HG03097 (cell line): ENCODE results near the gene CPT1C.
"Not testable (repeated sequence)": the region's sequence is repeated elsewhere in the genome, so short reads cannot be mapped to it uniquely, and the experiment has no call there.

Experiments
- ATAC-seq: cut with Tn5 transposase; IDR thresholded peaks from one replicate; pipeline ENCODE4 v1.9.1; 2021; ENCODE audit not compliant: unreplicated experiment, low FRiP score

CPT1C gene

GRCh38 chr19:49699364-49699763 is 8.4 kb downstream of the CPT1C start:
- ATAC-seq = no peak

DNA sequence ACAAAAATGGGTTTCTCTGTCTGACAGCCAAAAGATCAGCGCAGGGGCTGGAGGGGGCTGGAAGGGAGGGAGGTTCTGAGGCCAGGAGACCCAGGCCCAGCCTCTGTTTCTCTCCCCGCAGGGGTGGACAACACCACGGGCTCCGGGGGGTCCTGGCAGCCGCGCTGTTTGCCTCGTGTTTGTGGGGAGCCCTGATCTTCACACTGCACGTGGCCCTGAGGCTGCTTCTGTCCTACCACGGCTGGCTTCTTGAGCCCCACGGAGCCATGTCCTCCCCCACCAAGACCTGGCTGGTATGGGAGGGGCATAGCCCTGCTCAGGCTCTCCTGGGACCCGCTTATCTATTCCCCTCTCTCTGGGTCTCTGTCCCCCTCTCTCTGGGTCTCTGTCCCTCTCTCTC is 9.6 kb downstream of the CPT1C start:
- ATAC-seq = no peak

GRCh38 chr19:49701271-49701786 is 10.4 kb downstream of the CPT1C start:
- ATAC-seq = no peak

DNA sequence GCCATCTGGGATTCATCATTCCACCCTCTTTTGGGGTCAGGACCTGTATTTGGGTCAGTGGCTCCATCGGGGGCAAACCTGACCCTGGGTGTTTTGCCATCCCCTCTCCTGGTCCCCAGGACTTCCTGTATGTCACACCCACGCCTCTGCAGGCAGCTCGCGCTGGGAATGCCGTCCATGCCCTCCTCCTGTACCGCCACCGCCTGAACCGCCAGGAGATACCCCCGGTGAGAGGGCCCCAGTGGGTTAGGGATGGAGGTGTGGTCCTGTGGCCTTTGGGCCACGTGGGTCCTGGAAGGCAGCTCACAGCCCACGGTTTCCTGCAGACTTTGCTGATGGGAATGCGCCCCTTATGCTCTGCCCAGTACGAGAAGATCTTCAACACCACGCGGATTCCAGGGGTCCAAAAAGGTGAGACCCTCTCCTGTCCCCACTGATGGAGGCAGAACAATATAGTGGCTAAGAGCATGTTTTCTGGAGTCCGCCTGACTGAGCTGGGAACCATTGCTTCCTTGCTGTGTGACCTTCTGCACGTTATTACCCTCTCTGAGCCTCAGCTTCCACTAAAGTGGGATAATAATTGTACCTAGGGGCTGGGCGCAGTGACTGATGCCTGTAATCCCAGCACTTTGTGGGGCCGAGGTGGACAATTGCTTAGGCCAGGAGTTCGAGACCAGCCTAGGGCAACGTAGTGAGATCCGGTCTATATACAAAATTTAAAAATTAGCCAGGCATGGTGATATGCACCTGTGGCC is 14.1 kb downstream of the CPT1C start:
- ATAC-seq = no peak

DNA sequence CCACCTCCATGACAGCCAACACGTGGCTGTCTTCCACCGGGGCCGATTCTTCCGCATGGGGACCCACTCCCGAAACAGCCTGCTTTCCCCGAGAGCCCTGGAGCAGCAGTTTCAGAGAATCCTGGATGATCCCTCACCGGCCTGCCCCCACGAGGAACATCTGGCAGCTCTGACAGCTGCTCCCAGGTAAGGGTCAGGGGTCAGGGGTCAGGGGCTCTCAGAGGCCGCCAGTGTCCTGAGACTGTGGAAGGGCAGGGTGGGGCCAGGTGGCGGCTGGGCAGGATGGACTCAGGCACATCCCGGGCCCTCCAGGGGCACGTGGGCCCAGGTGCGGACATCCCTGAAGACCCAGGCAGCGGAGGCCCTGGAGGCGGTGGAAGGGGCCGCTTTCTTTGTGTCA is 15.0 kb downstream of the CPT1C start:
- no peak for ATAC-seq

DNA sequence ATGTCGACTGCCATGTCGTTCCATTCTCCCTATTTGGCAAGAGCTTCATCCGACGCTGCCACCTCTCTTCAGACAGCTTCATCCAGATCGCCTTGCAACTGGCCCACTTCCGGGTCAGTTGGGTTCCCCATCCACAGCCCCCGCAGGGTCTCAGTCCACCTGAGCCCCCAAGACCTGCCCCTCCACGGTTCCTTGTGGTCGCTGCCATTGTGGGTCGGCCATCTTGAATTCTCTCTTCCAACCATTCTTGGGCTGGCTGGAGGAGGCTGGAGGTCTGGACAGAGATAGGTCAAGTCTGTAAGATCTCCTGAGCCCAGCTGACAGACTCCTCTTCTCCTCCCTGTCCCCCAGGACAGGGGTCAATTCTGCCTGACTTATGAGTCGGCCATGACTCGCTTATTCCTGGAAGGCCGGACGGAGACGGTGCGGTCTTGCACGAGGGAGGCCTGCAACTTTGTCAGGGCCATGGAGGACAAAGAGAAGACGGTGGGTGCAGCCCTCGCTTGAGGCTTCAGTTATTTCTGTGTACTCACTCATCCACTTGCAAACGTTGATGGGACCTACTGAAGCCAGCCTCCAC is 19.5 kb downstream of the CPT1C start:
- no peak for ATAC-seq

GRCh38 chr19:49712397-49712859 is 21.5 kb downstream of the CPT1C start:
- ATAC-seq = no peak

GRCh38 chr19:49713236-49713845 is 22.4 kb downstream of the CPT1C start:
- no peak for ATAC-seq

GRCh38 chr19:49716154-49716553 is 25.2 kb downstream of the CPT1C start:
- ATAC-seq = no peak

- no peak for ATAC-seq
Observed at GRCh38 chr19:49718511-49718910, 27.6 kb downstream of the CPT1C start.

DNA sequence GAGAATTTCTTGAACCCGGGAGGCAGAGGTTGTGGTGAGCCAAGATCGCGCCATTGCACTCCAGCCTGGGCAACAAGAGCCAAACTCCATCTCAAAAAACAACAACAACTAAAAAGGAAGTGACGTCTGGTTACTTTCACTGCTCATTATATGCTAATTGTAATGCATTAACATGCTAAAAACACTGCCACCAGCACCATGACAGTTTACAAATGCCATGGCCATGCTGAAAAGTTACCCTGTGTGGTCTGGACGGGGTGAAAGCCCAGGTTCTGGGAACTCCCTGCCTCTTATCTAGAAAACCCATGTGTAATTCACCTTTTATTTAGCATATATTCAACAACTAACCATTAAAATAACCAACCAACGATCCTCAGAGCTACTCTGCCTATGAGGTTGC is 28.1 kb downstream of the CPT1C start:
- no peak for ATAC-seq

DNA sequence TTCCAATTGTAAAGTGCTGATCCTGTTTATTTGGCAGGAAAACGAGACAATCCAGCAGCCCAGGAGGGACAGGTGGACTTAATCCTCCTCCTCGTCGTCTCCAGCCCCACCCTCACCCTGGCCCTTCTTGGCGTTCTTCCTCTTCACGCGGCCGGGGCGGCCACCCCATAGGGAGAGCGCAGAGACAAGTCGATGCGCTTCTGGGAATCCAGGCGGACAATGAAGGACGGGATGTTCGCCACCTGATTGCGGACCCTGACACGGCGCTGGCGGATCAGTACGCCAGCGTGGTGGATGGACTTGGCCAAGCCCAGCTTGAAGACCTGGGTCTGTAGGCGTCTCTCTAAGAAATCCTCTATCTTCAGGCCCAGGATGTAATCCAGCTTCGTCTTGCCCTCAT is 28.5 kb downstream of the CPT1C start:
- ATAC-seq = not testable (repeated sequence)

DNA sequence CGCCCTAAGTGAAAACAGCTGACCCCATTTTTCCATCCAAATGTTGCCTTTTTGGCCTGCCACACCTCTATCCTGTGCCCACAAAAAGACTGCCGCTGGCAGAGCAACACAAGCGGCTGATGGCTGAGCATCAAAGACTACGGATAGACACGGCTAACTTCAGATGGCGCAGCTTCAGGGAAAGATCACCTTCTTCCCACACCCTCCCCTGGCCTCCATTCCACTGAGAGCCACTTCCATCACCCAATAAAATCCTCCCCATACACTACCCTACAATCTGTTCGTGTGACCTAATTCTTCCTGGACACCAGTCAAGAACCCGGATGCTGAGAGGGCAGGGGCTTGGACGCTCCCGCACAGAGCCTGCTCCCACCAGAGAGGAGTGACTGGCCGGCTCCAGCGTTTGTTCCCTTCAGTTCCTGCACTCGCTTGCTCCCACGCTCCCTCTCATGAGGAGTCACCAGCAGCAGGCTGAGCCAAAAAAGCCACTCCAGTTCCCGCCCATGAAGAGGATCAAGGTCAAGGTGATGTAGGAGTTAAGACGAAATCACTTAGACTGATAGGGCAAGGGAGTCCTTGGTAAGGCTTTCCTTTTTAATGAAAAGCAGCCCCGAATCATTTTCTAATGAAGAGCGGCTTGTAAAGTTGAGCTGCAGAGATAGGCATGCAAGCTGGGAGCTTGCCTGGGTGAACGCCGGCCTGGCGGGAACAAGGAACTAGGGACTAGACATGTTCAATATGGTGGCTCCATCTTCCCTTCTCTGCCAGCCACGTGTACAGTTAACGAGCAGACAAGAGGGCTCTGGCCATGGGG is 36.5 kb downstream of the CPT1C start:
- ATAC-seq = no peak

DNA sequence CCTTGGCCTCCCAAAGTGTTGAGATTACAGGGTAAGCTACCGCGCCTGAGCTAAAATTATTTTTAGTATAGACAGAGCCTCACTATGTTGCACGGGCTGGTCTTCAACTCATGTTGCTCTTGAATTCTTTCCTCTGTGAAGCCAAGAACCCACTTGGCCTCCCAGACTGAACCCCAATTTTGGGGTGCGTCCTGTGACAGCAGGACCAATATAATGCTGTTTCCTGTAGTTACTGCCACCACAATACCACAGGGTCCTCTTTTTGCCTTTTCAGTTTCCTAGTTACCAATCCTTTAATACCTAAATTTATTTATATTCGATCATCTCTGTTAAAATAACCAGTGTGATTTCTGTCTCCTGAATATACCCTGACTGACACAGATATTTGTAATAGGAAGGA is 39.2 kb downstream of the CPT1C start:
- ATAC-seq = no peak

GRCh38 chr19:49738268-49738667 is 47.4 kb downstream of the CPT1C start:
- no peak for ATAC-seq

DNA sequence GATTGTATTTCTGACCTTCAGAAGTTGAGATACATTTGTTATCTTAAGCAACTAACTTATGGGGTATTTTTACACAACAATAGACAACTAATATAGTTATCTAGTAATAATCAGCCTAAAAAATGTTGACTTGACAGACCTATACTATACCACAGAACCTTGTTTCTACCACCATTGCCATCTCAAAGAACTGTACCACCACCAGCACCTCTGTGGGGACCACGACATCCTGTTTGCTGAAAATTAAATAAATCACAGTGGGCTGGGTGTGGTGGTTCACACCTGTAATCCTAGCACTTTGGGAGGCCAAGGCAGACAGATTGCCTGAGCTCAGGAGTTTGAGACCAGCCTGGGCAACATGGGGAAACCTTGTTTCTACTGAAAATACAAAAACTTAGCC is 48.2 kb downstream of the CPT1C start:
- ATAC-seq = no peak

DNA sequence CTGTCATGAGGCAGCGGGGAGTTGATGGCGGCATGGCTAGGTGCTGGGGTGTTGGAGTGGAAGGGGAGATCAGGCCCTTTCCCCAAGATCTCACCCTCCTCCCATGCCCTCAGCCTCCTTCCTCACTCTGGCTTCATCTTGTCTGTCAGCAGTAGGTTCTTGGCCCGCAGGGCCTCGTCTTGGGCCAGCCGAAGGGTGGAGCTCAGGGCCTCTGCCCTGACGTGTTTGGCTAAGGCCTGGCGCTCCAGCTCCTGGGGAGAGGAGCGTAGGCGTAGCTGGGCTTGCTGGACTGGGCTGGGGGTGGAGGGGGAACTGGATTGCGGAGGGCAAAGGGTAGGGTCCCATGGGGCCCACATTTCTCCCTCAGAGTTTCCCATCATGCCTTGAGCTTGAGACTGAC is 49.0 kb downstream of the CPT1C start:
- no peak for ATAC-seq

DNA sequence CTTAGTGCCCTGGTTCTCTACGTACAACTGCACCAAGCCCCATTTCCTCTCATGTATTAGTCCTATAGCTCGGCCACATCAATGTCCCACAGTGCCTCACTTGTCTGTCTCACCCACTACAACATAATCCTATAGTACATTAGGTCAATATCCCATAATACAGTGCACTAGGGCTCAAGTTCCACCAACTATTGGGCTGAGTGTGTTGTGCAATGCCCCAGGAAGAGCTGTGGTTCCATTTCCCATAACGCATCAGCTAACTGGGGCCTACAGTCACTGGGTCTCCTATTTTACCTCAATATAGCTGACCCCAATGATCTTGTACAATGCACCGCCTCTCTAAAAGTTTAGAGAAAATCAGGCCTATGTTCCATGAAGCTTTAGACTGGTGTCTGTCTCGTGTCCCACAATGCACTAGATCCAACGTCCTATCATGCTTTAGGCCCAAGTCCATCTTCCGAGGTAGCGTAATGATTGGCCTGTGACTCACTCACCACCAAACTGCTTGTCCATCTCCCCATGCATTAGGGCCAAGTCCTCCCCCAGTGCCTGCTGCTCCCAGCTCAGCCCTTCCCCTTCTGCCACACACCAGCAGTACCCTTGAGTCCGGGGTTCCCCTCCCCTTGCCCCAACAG is 50.4 kb downstream of the CPT1C start:
- ATAC-seq = no peak

DNA sequence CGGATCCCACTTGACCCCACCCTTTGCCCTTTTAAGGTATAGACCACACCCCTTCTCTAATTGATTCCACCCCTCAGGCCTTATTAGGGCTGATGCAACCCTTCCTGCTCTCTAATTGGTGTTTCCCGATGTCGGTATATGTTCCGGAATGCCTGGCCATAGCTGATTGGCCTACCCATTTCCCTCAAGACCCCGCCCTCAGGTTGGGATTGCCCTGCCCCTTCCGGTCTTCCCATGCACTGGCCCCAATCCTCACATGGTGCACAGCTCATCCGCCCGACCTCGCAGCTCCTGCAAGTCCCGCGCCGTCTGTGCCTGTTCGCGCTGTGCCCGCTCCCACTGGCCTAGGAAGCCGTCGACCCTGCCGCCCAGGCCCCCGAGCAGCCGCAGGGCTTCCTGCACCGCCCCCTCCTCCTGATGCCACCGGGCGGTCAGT is 54.0 kb downstream of the CPT1C start:
- ATAC-seq = no peak

DNA sequence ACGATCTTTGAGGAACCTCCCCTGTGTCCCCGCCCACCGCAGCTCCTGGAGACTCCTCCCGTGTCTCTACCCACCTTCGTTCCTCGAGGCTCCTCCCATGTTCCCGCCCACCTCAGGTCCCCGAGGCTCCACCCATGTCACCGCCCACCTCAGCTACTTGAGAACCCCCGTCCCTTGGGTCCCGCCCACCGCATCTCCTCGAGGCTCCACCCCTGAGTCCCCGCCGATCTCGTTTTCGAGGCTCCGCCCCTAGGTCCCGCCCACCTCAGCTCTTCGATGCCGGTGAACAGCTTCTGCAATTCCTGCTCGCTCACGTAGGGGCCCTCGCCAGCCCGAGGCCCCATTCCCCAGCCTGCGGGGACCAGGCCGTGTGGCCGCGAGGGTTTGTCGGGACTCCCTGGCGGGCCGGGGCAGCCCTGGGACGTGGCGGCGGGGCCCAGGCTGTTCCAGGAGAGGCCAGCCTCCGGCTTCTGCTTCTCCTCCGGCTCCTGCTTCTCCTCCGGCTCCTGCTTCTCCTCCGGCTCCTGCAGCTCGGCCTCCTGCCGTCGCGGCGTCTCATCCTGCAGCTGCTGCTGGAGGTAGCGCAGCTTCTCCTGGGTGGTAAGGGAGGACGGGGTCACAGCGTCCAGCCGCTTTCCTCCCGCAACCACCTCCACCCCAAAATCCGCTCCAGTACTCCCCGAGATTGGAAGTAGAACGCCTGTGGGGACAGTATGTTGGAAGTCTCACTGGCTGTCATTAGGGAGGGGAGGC is 55.5 kb downstream of the CPT1C start:
- no peak for ATAC-seq
